Natural killer cell (primary cell): ENCODE data around the gene KSR2. TPM values are rescaled to one million over a fixed set of nuclear protein-coding genes. Genes with fewer than 3 reads are reported as not detected.

Experiments
- ATAC-seq, 3 donors: fragments of 150-1000 bp in 2 of 3; fragments of 200-7000 bp in 1 of 3; cut with Tn5 transposase; 1 replicate in 1 of 3; 2 replicates in 2 of 3; pipeline ENCODE4 v1.10.0; 2021; ENCODE audit warnings: mild to moderate bottlenecking in 2 of 3, moderate library complexity in 2 of 3
- DNase-seq, 2 donors: peaks; one replicate each; pipeline versions ENCODE4 v3.0.0 to v3.0.0-alpha.2; 2013 to 2021; ENCODE audit warnings: mixed read lengths in 1 of 2
- H3K27ac ChIP-seq: one replicate; pipeline ENCODE4 v1.5.1; 2013; ENCODE audit warnings: mild to moderate bottlenecking, low read length
- H3K27me3 ChIP-seq: one replicate; pipeline ENCODE4 v1.6.1; 2013; ENCODE audit warnings: low read length; ENCODE audit not compliant: control insufficient read depth, insufficient read depth
- H3K36me3 ChIP-seq: one replicate; pipeline ENCODE4 v1.6.1; 2013; ENCODE audit warnings: low read length; ENCODE audit not compliant: control insufficient read depth, insufficient read depth
- H3K4me1 ChIP-seq: one replicate; pipeline ENCODE4 v1.6.1; 2013; ENCODE audit warnings: low read length; ENCODE audit not compliant: control insufficient read depth, insufficient read depth
- H3K4me3 ChIP-seq: one replicate; pipeline ENCODE4 v1.5.1; 2013; ENCODE audit warnings: low read length
- H3K9me3 ChIP-seq: one replicate; pipeline ENCODE4 v1.6.1; 2013; ENCODE audit warnings: low read length; ENCODE audit not compliant: control insufficient read depth, insufficient read depth
- H3K27ac Mint-ChIP-seq, 2 donors: one replicate each; pipeline ENCODE4 v1.8.0; 2022; ENCODE audit warnings: mild to moderate bottlenecking in 2 of 2, mixed read lengths in 2 of 2, moderate library complexity in 1 of 2
- H3K27me3 Mint-ChIP-seq, 2 donors: one replicate each; pipeline ENCODE4 v1.8.0; 2022; ENCODE audit warnings: low read depth in 2 of 2, mixed read lengths in 2 of 2
- H3K36me3 Mint-ChIP-seq: one replicate; pipeline ENCODE4 v1.8.0; 2022; ENCODE audit warnings: mixed read lengths
- H3K4me1 Mint-ChIP-seq, 2 donors: one replicate each; pipeline ENCODE4 v1.8.0; 2022; ENCODE audit warnings: mixed read lengths in 2 of 2
- H3K4me3 Mint-ChIP-seq: one replicate; pipeline ENCODE4 v1.8.0; 2022; ENCODE audit warnings: mild to moderate bottlenecking, moderate library complexity, mixed read lengths
- H3K9me3 Mint-ChIP-seq, 2 donors: one replicate each; pipeline ENCODE4 v1.8.0; 2022; ENCODE audit warnings: mixed read lengths in 2 of 2
- CTCF ChIP-seq: fragments of 200-600 bp; IDR thresholded peaks from one replicate; pipeline ENCODE4 v1.8.0; 2022; ENCODE audit warnings: antibody characterized with exemption
- WGBS: methylation state at CpG from one replicate; pipeline ENCODE4 v1.1.7; 2013; ENCODE audit warnings: missing lambda C conversion rate; ENCODE audit not compliant: insufficient coverage; 5-methylcytosine and 5-hydroxymethylcytosine counted together
- intact Hi-C: fragments of 100-400 bp; cut with micrococcal nuclease; formaldehyde crosslinking; loops from one replicate; pipeline ENCODE4 v1.14.2; 2022
- total RNA-seq, 4 donors: library from RNA; stranded (reverse); fragments of 120-200 nt in 1 of 4; gene quantifications; one replicate each; pipeline versions ENCODE4 v1.2.3 to v1.2.4, GENCODE V29; 2013 to 2022

KSR2 gene
- total RNA-seq, 3 donors from 2014 or later (not counting 1 experiment from before 2014, with no cell fraction given): not detected

DNA sequence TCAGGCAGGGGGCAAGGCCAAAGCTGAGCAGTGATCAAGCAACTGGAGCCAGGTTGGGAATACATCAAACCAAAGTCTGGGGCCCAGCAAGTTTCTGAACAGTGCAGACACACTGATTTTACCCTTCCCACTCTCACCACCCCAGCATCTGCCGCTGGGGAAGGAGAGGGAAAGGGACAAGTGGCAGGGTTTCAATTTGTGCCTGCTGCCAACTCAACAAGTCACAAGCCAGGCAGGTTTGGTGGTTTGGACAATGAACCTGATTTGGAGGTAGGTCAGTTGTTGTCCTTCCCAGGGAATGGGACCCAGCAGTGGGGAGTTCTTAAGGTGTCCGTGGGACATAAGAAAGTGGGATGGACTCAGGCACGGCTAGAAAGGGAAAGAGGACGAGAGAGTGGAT, 455.4 kb downstream of the KSR2 start:
- WGBS: 78% methylated on average over 3 of the region's 4 CpGs
- Histone ChIP-seq H3K27ac (no peak overlapping the region), H3K4me1 (no peaks in the 10 kb centered on the region), H3K36me3 (no peaks in the 10 kb centered on the region), H3K27me3 (no peaks in the 10 kb centered on the region), H3K9me3 (no peaks in the 10 kb centered on the region), H3K4me3 (no peak overlapping the region)
- Mint-ChIP-seq H3K9me3 (peaks cover 0 to 2% of the 10 kb centered on the region in 2 donors), H3K27ac (no peak overlapping the region), H3K4me1 (no peaks in the 10 kb centered on the region), H3K36me3 (no peaks in the 10 kb centered on the region), H3K4me3 (no peak overlapping the region), H3K27me3 (peaks cover 13 to 22% of the 10 kb centered on the region in 2 donors)
- no peak for DNase-seq
- no peak for TF ChIP-seq CTCF
- intact Hi-C loops: no loop called here
- no peak for ATAC-seq

DNA sequence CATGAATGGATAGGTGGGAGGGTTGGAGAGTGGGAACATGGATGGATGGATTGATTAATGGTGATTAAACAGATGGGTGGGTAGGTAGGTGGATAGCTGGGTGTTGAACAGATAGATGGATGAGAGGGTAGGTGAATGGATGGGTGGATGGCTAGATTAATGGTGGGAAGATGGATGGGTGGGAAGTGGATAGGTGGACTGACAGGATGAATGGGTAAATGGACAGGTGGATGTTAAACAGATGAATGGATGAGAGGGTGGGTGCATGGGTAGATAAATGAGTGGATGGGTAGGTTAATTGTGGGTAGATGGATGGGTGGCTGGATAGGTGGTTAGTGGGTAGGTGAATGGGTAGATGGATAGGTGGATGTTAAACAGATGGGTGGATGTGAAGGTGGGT, 460.3 kb downstream of the KSR2 start:
- H3K27me3 Mint-ChIP-seq: peaks cover 10 to 12% of the 10 kb centered on the region in 2 donors
- H3K36me3 Mint-ChIP-seq: no peaks in the 10 kb centered on the region
- H3K4me1 ChIP-seq: no peaks in the 10 kb centered on the region
- H3K9me3 ChIP-seq: no peaks in the 10 kb centered on the region
- intact Hi-C loops: no loop called here
- H3K4me3 Mint-ChIP-seq: no peak overlapping the region
- H3K9me3 Mint-ChIP-seq: peaks cover 0 to 2% of the 10 kb centered on the region in 2 donors
- H3K4me1 Mint-ChIP-seq: no peaks in the 10 kb centered on the region
- H3K27me3 ChIP-seq: no peaks in the 10 kb centered on the region
- ATAC-seq: no peak
- H3K4me3 ChIP-seq: no peak overlapping the region
- H3K27ac Mint-ChIP-seq: no peak overlapping the region
- no peak overlapping the region for H3K27ac ChIP-seq
- no peak for TF ChIP-seq CTCF
- DNase-seq: no peak
- H3K36me3 ChIP-seq: no peaks in the 10 kb centered on the region

GRCh38 chr12:117507548-117507947, 461.2 kb downstream of the KSR2 start:
- ATAC-seq (no peak), DNase-seq (no peak)
- Mint-ChIP-seq H3K27ac (no peak overlapping the region), H3K4me3 (no peak overlapping the region), H3K27me3 (peaks cover 9 to 12% of the 10 kb centered on the region in 2 donors), H3K9me3 (peaks cover 0 to 2% of the 10 kb centered on the region in 2 donors), H3K36me3 (no peaks in the 10 kb centered on the region), H3K4me1 (no peaks in the 10 kb centered on the region)
- H3K27me3 ChIP-seq: no peaks in the 10 kb centered on the region
- H3K4me3 ChIP-seq: no peak overlapping the region
- no peaks in the 10 kb centered on the region for H3K4me1 ChIP-seq
- H3K9me3 ChIP-seq: no peaks in the 10 kb centered on the region
- 51% methylated on average over 2 of the region's 3 CpGs for WGBS
- intact Hi-C loops: no loop called here
- H3K36me3 ChIP-seq: no peaks in the 10 kb centered on the region
- TF ChIP-seq CTCF: no peak
- no peak overlapping the region for H3K27ac ChIP-seq

- Mint-ChIP-seq H3K4me3 (no peak overlapping the region), H3K4me1 (no peaks in the 10 kb centered on the region), H3K27ac (no peak overlapping the region), H3K9me3 (peaks cover 0 to 2% of the 10 kb centered on the region in 2 donors), H3K36me3 (no peaks in the 10 kb centered on the region), H3K27me3 (peaks cover 0 to 9% of the 10 kb centered on the region in 2 donors)
- Histone ChIP-seq H3K4me1 (no peaks in the 10 kb centered on the region), H3K27ac (no peak overlapping the region), H3K36me3 (no peaks in the 10 kb centered on the region), H3K4me3 (no peak overlapping the region), H3K27me3 (no peaks in the 10 kb centered on the region), H3K9me3 (no peaks in the 10 kb centered on the region)
- intact Hi-C loops: no loop called here
- 100% methylated on average over 1 of the region's 1 CpG for WGBS
- no peak for DNase-seq
- no peak for TF ChIP-seq CTCF
- no peak for ATAC-seq
These were observed 462.5 kb downstream of the KSR2 start for GRCh38 chr12:117506333-117506732.
